Neural cell (in vitro differentiated cells): Measurements from ENCODE around the gene MYO7A. TPM values are rescaled to one million over a fixed set of nuclear protein-coding genes. Genes with fewer than 3 reads are reported as not detected.
A peak's percentile ranks its signal among the peaks of the same experiment; 100 is the strongest.

Source experiments
- H2AFZ ChIP-seq: fragments of 200-600, 300-800 bp; sonication (generic), shearing (Covaris generic); 2 replicates; pipeline ENCODE4 v1.6.0; 2014; ENCODE audit warnings: low read depth, mild to moderate bottlenecking, antibody characterized with exemption, low read length, moderate library complexity
- H3F3A ChIP-seq: fragments of 200-600 bp; shearing (Covaris generic); 2 replicates; pipeline ENCODE4 v1.6.1; 2016; ENCODE audit warnings: mild to moderate bottlenecking, moderate library complexity, mixed read lengths, antibody characterized with exemption, low read length; ENCODE audit not compliant: insufficient read depth, poor library complexity, severe bottlenecking
- H3K27ac ChIP-seq: fragments of 200-600, 300-800 bp; sonication (generic), shearing (Covaris generic); 2 replicates; pipeline ENCODE4 v1.5.1; 2014; ENCODE audit warnings: mild to moderate bottlenecking, low read length, moderate library complexity
- H3K27me3 ChIP-seq: fragments of 300-800, 200-600 bp; sonication (generic), shearing (Covaris generic); 2 replicates; pipeline ENCODE4 v1.6.0; 2014; ENCODE audit warnings: mild to moderate bottlenecking, low read depth, low read length, moderate library complexity; ENCODE audit not compliant: insufficient read depth
- H3K36me3 ChIP-seq: fragments of 300-800, 200-600 bp; sonication (generic), shearing (Covaris generic); 2 replicates; pipeline ENCODE4 v1.5.1; 2014; ENCODE audit warnings: mild to moderate bottlenecking, antibody characterized with exemption, low read length, moderate library complexity; ENCODE audit not compliant: insufficient read depth
- H3K4me2 ChIP-seq: fragments of 300-800, 200-600 bp; sonication (generic), shearing (Covaris generic); 2 replicates; pipeline ENCODE4 v1.6.0; 2014; ENCODE audit warnings: mild to moderate bottlenecking, low read length
- H3K4me3 ChIP-seq: fragments of 300-800, 200-600 bp; sonication (generic), shearing (Covaris generic); 2 replicates; pipeline ENCODE4 v1.5.1; 2014; ENCODE audit warnings: mild to moderate bottlenecking, low read length, moderate library complexity
- H3K79me2 ChIP-seq: fragments of 200-600 bp; shearing (Covaris generic); replicated peaks from 2 replicates; pipeline ENCODE4 v1.6.0; 2014; ENCODE audit warnings: mild to moderate bottlenecking, low read length, moderate library complexity; ENCODE audit not compliant: insufficient read depth
- H3K9ac ChIP-seq: fragments of 300-800, 200-600 bp; sonication (generic), shearing (Covaris generic); 2 replicates; pipeline ENCODE4 v1.6.1; 2016; ENCODE audit warnings: mild to moderate bottlenecking, low read length, mixed read lengths
- H3K9me2 ChIP-seq: fragments of 200-600 bp; shearing (Covaris generic); 2 replicates; pipeline ENCODE4 v1.6.1; 2016; ENCODE audit warnings: mild to moderate bottlenecking, low read length, mixed read lengths; ENCODE audit not compliant: insufficient read depth
- H3K9me3 ChIP-seq: fragments of 200-600, 300-800 bp; sonication (generic), shearing (Covaris generic); 2 replicates; pipeline ENCODE4 v1.6.1; 2016; ENCODE audit warnings: mild to moderate bottlenecking, mixed run types, low read length, moderate library complexity, mixed read lengths
- H4K20me1 ChIP-seq: fragments of 200-600 bp; shearing (Covaris generic); 2 replicates; pipeline ENCODE4 v1.6.1; 2016; ENCODE audit warnings: mild to moderate bottlenecking, mixed run types; ENCODE audit not compliant: insufficient read depth
- CTCF ChIP-seq: fragments of 450-650 bp; IDR thresholded peaks from 2 replicates; pipeline ENCODE4 v1.5.1; 2014; ENCODE audit warnings: antibody characterized with exemption, mild to moderate bottlenecking, moderate library complexity; ENCODE audit not compliant: poor library complexity, severe bottlenecking
- EP300 ChIP-seq: fragments of 450-650 bp; conservative IDR thresholded peaks from 2 replicates; pipeline ENCODE4 v1.6.1; 2014; ENCODE audit warnings: antibody characterized with exemption, mild to moderate bottlenecking, moderate library complexity; ENCODE audit not compliant: poor library complexity, severe bottlenecking
- EZH2 ChIP-seq: fragments of 200-600, 300-800 bp; shearing (Covaris generic), sonication (generic); IDR thresholded peaks from 2 replicates; pipeline ENCODE4 v1.6.1; 2014; ENCODE audit warnings: antibody characterized with exemption, low read length, borderline replicate concordance, mild to moderate bottlenecking; ENCODE audit not compliant: insufficient read depth, poor library complexity, severe bottlenecking
- MXI1 ChIP-seq: fragments of 450-650 bp; conservative IDR thresholded peaks from 2 replicates; pipeline ENCODE4 v1.6.1; 2014; ENCODE audit warnings: antibody characterized with exemption, mild to moderate bottlenecking; ENCODE audit not compliant: poor library complexity, severe bottlenecking
- POLR2AphosphoS5 ChIP-seq: IDR thresholded peaks from 2 replicates; pipeline ENCODE4 v1.6.1; 2012
- RAD21 ChIP-seq: fragments of 450-650 bp; conservative IDR thresholded peaks from 2 replicates; pipeline ENCODE4 v1.6.1; 2014; ENCODE audit warnings: antibody characterized with exemption, mild to moderate bottlenecking, moderate library complexity
- SMC3 ChIP-seq: fragments of 450-650 bp; conservative IDR thresholded peaks from 2 replicates; pipeline ENCODE4 v1.6.1; 2014; ENCODE audit warnings: antibody characterized with exemption, mild to moderate bottlenecking, moderate library complexity; ENCODE audit not compliant: poor library complexity
- TAF1 ChIP-seq: IDR thresholded peaks from 2 replicates; pipeline ENCODE4 v1.6.1; 2012; ENCODE audit warnings: low read depth
- polyA minus RNA-seq: library from RNA; depleted of rRNA, polyadenylated mRNA; stranded (reverse); fragments of >200 nt; gene quantifications from 2 replicates; pipeline ENCODE4 v1.2.3, GENCODE V29; 2014
- polyA plus RNA-seq: library from polyadenylated mRNA; depleted of rRNA; stranded (reverse); fragments of >200 nt; gene quantifications from 2 replicates; pipeline ENCODE4 v1.2.3, GENCODE V29; 2014
- TF ChIP-seq, protein P1 (sequence below): IDR thresholded peaks from 2 replicates; pipeline ENCODE4 v1.6.1; 2012; ENCODE audit warnings: borderline replicate concordance

The MYO7A gene
- 0.30 and 0.61 TPM in 2 replicates for polyA plus RNA-seq
- 0.23 and 0.24 TPM in 2 replicates for polyA minus RNA-seq

DNA sequence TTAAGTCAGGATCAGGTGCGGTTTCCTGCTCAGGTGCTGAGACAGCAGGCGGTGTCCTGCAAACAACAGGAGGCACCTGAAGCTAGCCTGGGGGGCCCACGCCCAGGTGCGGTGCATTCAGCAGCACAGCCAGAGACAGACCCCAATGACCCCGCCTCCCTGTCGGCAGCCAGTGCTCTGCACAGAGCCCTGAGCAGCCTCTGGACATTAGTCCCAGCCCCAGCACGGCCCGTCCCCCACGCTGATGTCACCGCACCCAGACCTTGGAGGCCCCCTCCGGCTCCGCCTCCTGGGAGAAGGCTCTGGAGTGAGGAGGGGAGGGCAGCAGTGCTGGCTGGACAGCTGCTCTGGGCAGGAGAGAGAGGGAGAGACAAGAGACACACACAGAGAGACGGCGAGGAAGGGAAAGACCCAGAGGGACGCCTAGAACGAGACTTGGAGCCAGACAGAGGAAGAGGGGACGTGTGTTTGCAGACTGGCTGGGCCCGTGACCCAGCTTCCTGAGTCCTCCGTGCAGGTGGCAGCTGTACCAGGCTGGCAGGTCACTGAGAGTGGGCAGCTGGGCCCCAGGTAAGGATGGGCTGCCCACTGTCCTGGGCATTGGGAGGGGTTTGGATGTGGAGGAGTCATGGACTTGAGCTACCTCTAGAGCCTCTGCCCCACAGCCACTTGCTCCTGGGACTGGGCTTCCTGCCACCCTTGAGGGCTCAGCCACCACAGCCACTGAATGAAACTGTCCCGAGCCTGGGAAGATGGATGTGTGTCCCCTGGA, at the start of gene MYO7A:
TSS of gene MYO7A (plus strand) at position 327 of the 772 bp plus-strand sequence. CDS start 2,389 bp downstream, outside the sequence.
- Histone ChIP-seq H3K4me2 (no peak within 1 kb of the TSS), H3K9ac (peak within 1 kb of the TSS; percentile 46), H3K36me3 (no peaks in the 10 kb centered on the region), H3K79me2 (no peaks in the 10 kb centered on the region), H2AFZ (peak within 1 kb of the TSS; percentile 25), H3K27ac (no peak within 1 kb of the TSS), H3K9me2 (no peaks in the 10 kb centered on the region), H3F3A (no peaks in the 10 kb centered on the region), H3K27me3 (no peaks in the 10 kb centered on the region), H4K20me1 (no peaks in the 10 kb centered on the region), H3K9me3 (no peaks in the 10 kb centered on the region), H3K4me3 (peak within 1 kb of the TSS; percentile 60)
- TF ChIP-seq EP300: no peak

DNA sequence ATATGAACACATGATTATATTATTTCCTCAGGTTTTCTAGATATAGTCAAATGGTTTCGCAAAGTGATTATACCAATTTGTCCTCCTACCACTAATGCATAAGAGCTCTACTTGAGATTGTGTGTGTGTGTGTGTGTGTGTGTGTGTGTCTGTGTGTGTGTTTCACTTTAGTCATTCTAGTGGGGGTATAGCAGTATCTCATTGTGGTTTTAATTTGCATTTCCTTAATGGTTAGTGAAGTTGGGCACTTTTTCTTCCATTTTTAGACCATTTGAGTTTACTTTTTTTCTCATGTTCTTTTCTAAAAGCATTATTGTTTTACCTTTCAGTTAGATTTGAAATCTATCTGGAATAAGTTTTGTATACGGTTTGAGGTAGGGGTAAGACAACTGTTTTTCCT, 48.4 kb upstream of the MYO7A start:
- no peak overlapping the region for H3K4me2 ChIP-seq
- no peaks in the 10 kb centered on the region for H3K9me2 ChIP-seq
- H3K27ac ChIP-seq: no peak overlapping the region
- H3F3A ChIP-seq: no peaks in the 10 kb centered on the region
- H2AFZ ChIP-seq: no peak overlapping the region
- H3K9me3 ChIP-seq: peaks cover 7% of the 10 kb centered on the region
- H3K79me2 ChIP-seq: no peaks in the 10 kb centered on the region
- no peaks in the 10 kb centered on the region for H4K20me1 ChIP-seq
- H3K36me3 ChIP-seq: no peaks in the 10 kb centered on the region
- H3K27me3 ChIP-seq: no peaks in the 10 kb centered on the region
- TF ChIP-seq MXI1 (no peak), SMC3 (no peak), POLR2AphosphoS5 (no peak), EP300 (no peak), RAD21 (no peak), CTCF (no peak), EZH2 (no peak), TAF1 (no peak)
- TF ChIP-seq, protein P1, sequence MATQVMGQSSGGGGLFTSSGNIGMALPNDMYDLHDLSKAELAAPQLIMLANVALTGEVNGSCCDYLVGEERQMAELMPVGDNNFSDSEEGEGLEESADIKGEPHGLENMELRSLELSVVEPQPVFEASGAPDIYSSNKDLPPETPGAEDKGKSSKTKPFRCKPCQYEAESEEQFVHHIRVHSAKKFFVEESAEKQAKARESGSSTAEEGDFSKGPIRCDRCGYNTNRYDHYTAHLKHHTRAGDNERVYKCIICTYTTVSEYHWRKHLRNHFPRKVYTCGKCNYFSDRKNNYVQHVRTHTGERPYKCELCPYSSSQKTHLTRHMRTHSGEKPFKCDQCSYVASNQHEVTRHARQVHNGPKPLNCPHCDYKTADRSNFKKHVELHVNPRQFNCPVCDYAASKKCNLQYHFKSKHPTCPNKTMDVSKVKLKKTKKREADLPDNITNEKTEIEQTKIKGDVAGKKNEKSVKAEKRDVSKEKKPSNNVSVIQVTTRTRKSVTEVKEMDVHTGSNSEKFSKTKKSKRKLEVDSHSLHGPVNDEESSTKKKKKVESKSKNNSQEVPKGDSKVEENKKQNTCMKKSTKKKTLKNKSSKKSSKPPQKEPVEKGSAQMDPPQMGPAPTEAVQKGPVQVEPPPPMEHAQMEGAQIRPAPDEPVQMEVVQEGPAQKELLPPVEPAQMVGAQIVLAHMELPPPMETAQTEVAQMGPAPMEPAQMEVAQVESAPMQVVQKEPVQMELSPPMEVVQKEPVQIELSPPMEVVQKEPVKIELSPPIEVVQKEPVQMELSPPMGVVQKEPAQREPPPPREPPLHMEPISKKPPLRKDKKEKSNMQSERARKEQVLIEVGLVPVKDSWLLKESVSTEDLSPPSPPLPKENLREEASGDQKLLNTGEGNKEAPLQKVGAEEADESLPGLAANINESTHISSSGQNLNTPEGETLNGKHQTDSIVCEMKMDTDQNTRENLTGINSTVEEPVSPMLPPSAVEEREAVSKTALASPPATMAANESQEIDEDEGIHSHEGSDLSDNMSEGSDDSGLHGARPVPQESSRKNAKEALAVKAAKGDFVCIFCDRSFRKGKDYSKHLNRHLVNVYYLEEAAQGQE: no peak
- H3K9ac ChIP-seq: no peak overlapping the region
- no peak overlapping the region for H3K4me3 ChIP-seq
